Thyroid gland (tissue), 4 donors: Measurements from ENCODE around the gene FIGNL1.

Experiments
- CTCF ChIP-seq, 6 experiments: fragments of 200-600 bp in 3 of 6; fragments of 450-650 bp in 3 of 6; sonication (generic) in 3 of 6; IDR thresholded peaks; one replicate each; pipeline ENCODE4 v1.5.1; 2016 to 2019; ENCODE audit warnings: antibody characterized with exemption in 6 of 6, mild to moderate bottlenecking in 2 of 6, inconsistent platforms in 1 of 6, moderate library complexity in 1 of 6
- POLR2A ChIP-seq, 2 donors: fragments of 450-650 bp; IDR thresholded peaks; one replicate each; pipeline ENCODE4 v1.6.1; 2017; ENCODE audit warnings: antibody characterized with exemption in 2 of 2, mild to moderate bottlenecking in 2 of 2, moderate library complexity in 1 of 2

GRCh38 chr7:50476953-50477625 lies 26.9 kb upstream of the FIGNL1 start:
- TF ChIP-seq CTCF (IDR thresholded peaks at IDR 0.05) (no peak), POLR2A (IDR thresholded peaks at IDR 0.05) (no peak)
